Karpas-422 (cell line): ENCODE measurements around the gene ADGRB2. TPM values are rescaled to one million over a fixed set of nuclear protein-coding genes. Genes with fewer than 3 reads are reported as not detected.
A peak's percentile ranks its signal among the peaks of the same experiment; 100 is the strongest.

Experiments used
- DNase-seq: peaks from one replicate; pipeline ENCODE4 v3.0.0-alpha.2; 2015
- H2AFZ ChIP-seq: fragments of 200-600 bp; sonication (generic); 2 replicates; pipeline ENCODE4 v1.6.1; 2014; ENCODE audit warnings: antibody characterized with exemption, low read length, mixed read lengths
- H3K27ac ChIP-seq: fragments of 200-600 bp; sonication (generic); 2 replicates; pipeline ENCODE4 v1.5.1; 2014; ENCODE audit warnings: mild to moderate bottlenecking, low read length, moderate library complexity
- H3K27me3 ChIP-seq: fragments of 200-600 bp; sonication (generic); 2 replicates; pipeline ENCODE4 v1.6.1; 2014; ENCODE audit warnings: low read length, mixed read lengths
- H3K36me3 ChIP-seq: fragments of 200-600 bp; sonication (generic); 2 replicates; pipeline ENCODE4 v1.6.1; 2014; ENCODE audit warnings: low read length, mixed read lengths; ENCODE audit not compliant: insufficient read depth
- H3K4me1 ChIP-seq: fragments of 200-600 bp; sonication (generic); 2 replicates; pipeline ENCODE4 v1.6.1; 2014; ENCODE audit warnings: mild to moderate bottlenecking, low read length, mixed read lengths
- H3K4me2 ChIP-seq: fragments of 200-600 bp; sonication (generic); 2 replicates; pipeline ENCODE4 v1.6.1; 2014; ENCODE audit warnings: low read length, low read depth, mild to moderate bottlenecking; ENCODE audit not compliant: poor library complexity, severe bottlenecking
- H3K4me3 ChIP-seq: fragments of 200-600 bp; sonication (generic); 2 replicates; pipeline ENCODE4 v1.5.1; 2014; ENCODE audit warnings: mild to moderate bottlenecking, antibody characterized with exemption, low read length, mixed read lengths
- H3K79me2 ChIP-seq: fragments of 200-600 bp; sonication (generic); 2 replicates; pipeline ENCODE4 v1.6.1; 2014; ENCODE audit warnings: mild to moderate bottlenecking, low read length, mixed read lengths
- H3K9ac ChIP-seq: fragments of 200-600 bp; sonication (generic); 2 replicates; pipeline ENCODE4 v1.6.0; 2014; ENCODE audit warnings: low read length
- H3K9me2 ChIP-seq: fragments of 200-600 bp; sonication (generic), shearing (Covaris generic); replicated peaks from 2 replicates; pipeline ENCODE4 v1.6.0; 2014; ENCODE audit warnings: mild to moderate bottlenecking, low read length, moderate library complexity; ENCODE audit not compliant: insufficient read depth
- H3K9me3 ChIP-seq: fragments of 300-700, 200-600 bp; sonication (generic); 2 replicates; pipeline ENCODE4 v1.6.1; 2014; ENCODE audit warnings: low read length, mixed read lengths
- H4K20me1 ChIP-seq: fragments of 200-600 bp; sonication (generic); 2 replicates; pipeline ENCODE4 v1.6.1; 2014; ENCODE audit warnings: mild to moderate bottlenecking, antibody characterized with exemption, low read length, low read depth; ENCODE audit not compliant: insufficient read depth
- total RNA-seq: library from RNA; depleted of rRNA; stranded (reverse); fragments of >200 nt; shearing (Covaris generic); gene quantifications from 2 replicates; pipeline ENCODE4 v1.2.3, GENCODE V29; 2014; ENCODE audit warnings: low replicate concordance

ADGRB2 gene
- total RNA-seq, 1 experiment from 2014 or later: 9.2 TPM

GRCh38 chr1:31765516-31765915 lies 1.4 kb upstream of the ADGRB2 start:
- H3K9me2 ChIP-seq: no peaks in the 10 kb centered on the region
- H3K36me3 ChIP-seq: no peaks in the 10 kb centered on the region
- H4K20me1 ChIP-seq: peaks cover 19% of the 10 kb centered on the region
- DNase-seq: no peak
- 0 out of 2 replicates have a peak overlapping the region, but pooled peaks have one; percentile 28 for H2AFZ ChIP-seq
- peak overlapping the region; percentile 6 for H3K4me2 ChIP-seq
- H3K9me3 ChIP-seq: no peaks in the 10 kb centered on the region
- H3K27me3 ChIP-seq: no peaks in the 10 kb centered on the region
- peaks cover 67% of the 10 kb centered on the region for H3K4me1 ChIP-seq
- H3K79me2 ChIP-seq: 0 out of 2 replicates have a peak, but pooled peaks cover 4% of the 10 kb centered on the region
- H3K27ac ChIP-seq: peak overlapping the region; percentile 65; the same call in 1 of the 2 replicates
- no peak overlapping the region for H3K4me3 ChIP-seq
- H3K9ac ChIP-seq: peak overlapping the region; percentile 28

DNA sequence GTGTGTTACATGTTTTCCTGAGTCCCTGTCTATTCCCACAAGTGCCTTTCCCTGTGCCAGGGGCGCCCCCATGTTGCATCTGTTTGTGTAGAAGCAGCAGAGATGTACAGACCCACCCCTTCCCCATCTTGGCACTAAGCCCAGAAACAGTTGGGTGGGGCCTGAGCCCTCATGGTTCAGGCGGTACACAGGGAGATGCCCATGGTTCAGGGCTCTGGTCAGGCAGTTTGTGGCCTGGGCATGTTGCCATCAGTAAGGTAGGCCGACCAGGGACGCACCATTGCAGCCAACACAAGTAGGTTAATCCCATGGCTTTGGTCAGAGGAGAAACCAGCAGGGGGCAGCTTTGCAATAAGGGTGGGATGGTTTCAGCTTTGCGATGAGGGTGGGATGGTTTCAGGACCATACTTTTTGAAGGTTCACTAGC lies 914 bp upstream of the ADGRB2 start:
- H3K27ac ChIP-seq: peak overlapping the region; percentile 65
- peaks cover 24% of the 10 kb centered on the region for H4K20me1 ChIP-seq
- peak overlapping the region; percentile 66 for H3K4me2 ChIP-seq
- H3K27me3 ChIP-seq: no peaks in the 10 kb centered on the region
- peak; percentile 88 for DNase-seq
- peaks cover 71% of the 10 kb centered on the region for H3K4me1 ChIP-seq
- H3K36me3 ChIP-seq: no peaks in the 10 kb centered on the region
- H2AFZ ChIP-seq: no peak overlapping the region
- H3K4me3 ChIP-seq: peak overlapping the region; percentile 63; the same call in 1 of the 2 replicates
- peak overlapping the region; percentile 67 for H3K9ac ChIP-seq
- H3K9me2 ChIP-seq: no peaks in the 10 kb centered on the region
- no peaks in the 10 kb centered on the region for H3K9me3 ChIP-seq
- 0 out of 2 replicates have a peak, but pooled peaks cover 4% of the 10 kb centered on the region for H3K79me2 ChIP-seq

- peaks cover 36% of the 10 kb centered on the region for H4K20me1 ChIP-seq
- H3K9me3 ChIP-seq: no peaks in the 10 kb centered on the region
- H3K4me1 ChIP-seq: peaks cover 60% of the 10 kb centered on the region
- no peaks in the 10 kb centered on the region for H3K9me2 ChIP-seq
- H3K36me3 ChIP-seq: no peaks in the 10 kb centered on the region
- H3K9ac ChIP-seq: peak overlapping the region; percentile 80
- H3K4me3 ChIP-seq: peak overlapping the region; percentile 88
- peak overlapping the region; percentile 92 for H3K4me2 ChIP-seq
- peak; percentile 65 for DNase-seq
- H3K27ac ChIP-seq: peak overlapping the region; percentile 36; the same call in 1 of the 2 replicates
- H3K79me2 ChIP-seq: 0 out of 2 replicates have a peak, but pooled peaks cover 7% of the 10 kb centered on the region
- H2AFZ ChIP-seq: no peak overlapping the region
- H3K27me3 ChIP-seq: no peaks in the 10 kb centered on the region
These were observed 349 bp downstream of the ADGRB2 start for GRCh38 chr1:31763671-31764311.

- Histone ChIP-seq H3K9me3 (no peaks in the 10 kb centered on the region), H2AFZ (peak overlapping the region; percentile 70; the same call in 1 of the 2 replicates), H3K9ac (peak overlapping the region; percentile 80), H3K4me1 (peaks cover 56% of the 10 kb centered on the region), H3K27me3 (no peaks in the 10 kb centered on the region), H4K20me1 (peaks cover 40% of the 10 kb centered on the region), H3K4me2 (peak overlapping the region; percentile 92), H3K36me3 (no peaks in the 10 kb centered on the region), H3K9me2 (no peaks in the 10 kb centered on the region), H3K4me3 (peak overlapping the region; percentile 88), H3K27ac (peak overlapping the region; percentile 36; the same call in 1 of the 2 replicates), H3K79me2 (0 out of 2 replicates have a peak, but pooled peaks cover 7% of the 10 kb centered on the region)
- DNase-seq: peak; percentile 92
These were observed 1.1 kb downstream of the ADGRB2 start for GRCh38 chr1:31762726-31763670.

DNA sequence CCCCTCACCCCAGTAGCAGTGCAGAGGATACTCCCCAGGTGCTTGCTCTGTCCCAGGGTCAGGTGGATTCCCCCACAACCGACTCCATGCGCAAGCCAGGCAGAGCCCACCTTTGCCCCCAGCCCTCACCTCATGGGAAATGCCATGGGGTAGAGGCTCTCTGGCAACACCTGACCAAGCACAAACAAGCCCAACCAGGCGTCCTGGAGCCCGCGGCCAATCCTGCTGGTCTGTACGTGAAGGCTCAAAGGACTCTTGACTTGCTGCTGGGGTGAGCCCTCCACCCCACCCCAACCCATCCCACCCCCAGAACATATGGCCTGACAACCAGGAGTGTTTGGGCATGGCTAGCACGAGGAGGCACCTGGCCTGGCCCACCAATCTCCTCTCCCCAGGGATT lies 1.8 kb downstream of the ADGRB2 start:
- Histone ChIP-seq H3K9me2 (no peaks in the 10 kb centered on the region), H2AFZ (no peak overlapping the region), H3K4me2 (peak overlapping the region; percentile 92), H3K4me3 (peak overlapping the region; percentile 88; the same call in 1 of the 2 replicates), H3K36me3 (no peaks in the 10 kb centered on the region), H4K20me1 (peaks cover 46% of the 10 kb centered on the region), H3K79me2 (0 out of 2 replicates have a peak, but pooled peaks cover 7% of the 10 kb centered on the region), H3K27me3 (no peaks in the 10 kb centered on the region), H3K9ac (peak overlapping the region; percentile 80), H3K27ac (no peak overlapping the region), H3K4me1 (peaks cover 56% of the 10 kb centered on the region), H3K9me3 (no peaks in the 10 kb centered on the region)
- no peak for DNase-seq

GRCh38 chr1:31761883-31762282 lies 2.3 kb downstream of the ADGRB2 start:
- no peaks in the 10 kb centered on the region for H3K27me3 ChIP-seq
- H3K27ac ChIP-seq: no peak overlapping the region
- peaks cover 46% of the 10 kb centered on the region for H4K20me1 ChIP-seq
- DNase-seq: no peak
- no peaks in the 10 kb centered on the region for H3K36me3 ChIP-seq
- no peaks in the 10 kb centered on the region for H3K9me2 ChIP-seq
- peak overlapping the region; percentile 92 for H3K4me2 ChIP-seq
- no peaks in the 10 kb centered on the region for H3K9me3 ChIP-seq
- peaks cover 55% of the 10 kb centered on the region for H3K4me1 ChIP-seq
- H3K9ac ChIP-seq: peak overlapping the region; percentile 80
- H3K79me2 ChIP-seq: 0 out of 2 replicates have a peak, but pooled peaks cover 7% of the 10 kb centered on the region
- no peak overlapping the region for H2AFZ ChIP-seq
- peak overlapping the region; percentile 59; the same call in 1 of the 2 replicates for H3K4me3 ChIP-seq

DNA sequence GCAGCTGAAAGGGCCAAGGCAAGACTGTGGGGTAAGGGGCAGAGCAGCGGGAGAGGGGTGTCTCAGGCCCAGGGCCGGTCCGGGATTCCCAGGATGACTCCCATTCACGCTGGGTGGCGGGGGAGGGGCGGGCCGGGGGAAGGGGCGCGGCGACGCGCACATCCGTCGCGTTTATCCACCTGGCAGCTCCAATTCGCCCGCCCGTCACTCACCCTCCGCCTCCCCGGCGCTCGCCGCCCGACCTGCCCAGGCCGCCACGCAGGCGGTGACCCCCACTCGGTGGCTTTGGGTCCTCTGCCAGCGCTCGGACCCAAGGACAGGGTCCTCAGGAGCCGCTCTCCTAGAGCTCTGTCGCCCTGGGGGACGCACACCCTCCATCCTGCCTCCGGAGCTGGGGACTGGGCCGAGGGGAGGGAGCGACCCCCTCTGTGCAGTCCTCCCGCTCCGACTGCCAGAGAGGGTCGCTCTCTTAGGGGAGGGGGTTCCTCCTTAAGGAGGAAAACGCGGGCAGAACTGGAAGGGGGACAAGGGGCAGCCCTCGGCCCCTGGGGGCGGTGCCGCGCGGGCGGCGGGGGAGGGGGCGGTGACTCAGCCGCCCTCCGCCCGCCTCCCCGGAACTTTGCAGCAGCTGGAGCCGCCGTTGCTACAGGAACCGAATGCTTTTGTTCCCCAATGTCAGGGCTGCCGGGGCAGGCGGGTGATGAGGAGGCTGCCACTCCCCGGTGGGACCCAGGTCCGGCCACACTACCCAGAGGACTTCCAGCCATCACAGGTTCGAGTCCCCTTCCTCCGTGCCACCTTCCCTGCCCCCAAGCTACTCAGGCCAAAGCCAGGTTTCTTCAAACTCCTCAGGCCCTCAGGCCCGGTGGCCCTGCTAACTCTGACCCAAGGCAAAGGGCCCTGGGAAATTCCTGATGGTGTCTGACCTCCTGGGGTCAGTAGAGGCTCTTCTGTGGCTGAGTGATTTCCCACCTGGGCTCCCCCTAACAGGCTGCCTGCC lies 3.4 kb downstream of the ADGRB2 start:
- Histone ChIP-seq H2AFZ (no peak overlapping the region), H3K79me2 (0 out of 2 replicates have a peak, but pooled peaks cover 7% of the 10 kb centered on the region), H3K27ac (no peak overlapping the region), H3K4me1 (peaks cover 44% of the 10 kb centered on the region), H3K36me3 (no peaks in the 10 kb centered on the region), H3K4me2 (peak overlapping the region; percentile 92), H3K27me3 (no peaks in the 10 kb centered on the region), H3K9me3 (no peaks in the 10 kb centered on the region), H4K20me1 (peaks cover 46% of the 10 kb centered on the region), H3K9ac (peak overlapping the region; percentile 55), H3K9me2 (no peaks in the 10 kb centered on the region), H3K4me3 (peak overlapping the region; percentile 59)
- DNase-seq: peak; percentile 83
